Caki2 (cell line): Measurements from ENCODE around the gene XPNPEP3. TPM values are rescaled to one million over a fixed set of nuclear protein-coding genes. Genes with fewer than 3 reads are reported as not detected.
A peak's percentile ranks its signal among the peaks of the same experiment; 100 is the strongest.
"Not testable (repeated sequence)": the region's sequence is repeated elsewhere in the genome, so short reads cannot be mapped to it uniquely, and the experiment has no call there.

ENCODE experiments used
- DNase-seq: peaks from one replicate; pipeline ENCODE4 v3.0.0-alpha.2; 2015; ENCODE audit warnings: low read depth
- in situ Hi-C: cut with HindIII; loops from 2 replicates; pipeline ENCODE4 v1.10.0; 2016; ENCODE audit warnings: low sequenced_read_pairs, low pct_unique_long_range_greater_than_20kb, mixed read lengths
- total RNA-seq: library from RNA; depleted of rRNA; stranded (reverse); fragments of >200 nt; shearing (Covaris generic); gene quantifications from 2 replicates; pipeline ENCODE4 v1.2.3, GENCODE V29; 2014; ENCODE audit warnings: low replicate concordance; rRNA removed

XPNPEP3 gene
- 9.0 and 11.4 TPM in 2 replicates for total RNA-seq

DNA sequence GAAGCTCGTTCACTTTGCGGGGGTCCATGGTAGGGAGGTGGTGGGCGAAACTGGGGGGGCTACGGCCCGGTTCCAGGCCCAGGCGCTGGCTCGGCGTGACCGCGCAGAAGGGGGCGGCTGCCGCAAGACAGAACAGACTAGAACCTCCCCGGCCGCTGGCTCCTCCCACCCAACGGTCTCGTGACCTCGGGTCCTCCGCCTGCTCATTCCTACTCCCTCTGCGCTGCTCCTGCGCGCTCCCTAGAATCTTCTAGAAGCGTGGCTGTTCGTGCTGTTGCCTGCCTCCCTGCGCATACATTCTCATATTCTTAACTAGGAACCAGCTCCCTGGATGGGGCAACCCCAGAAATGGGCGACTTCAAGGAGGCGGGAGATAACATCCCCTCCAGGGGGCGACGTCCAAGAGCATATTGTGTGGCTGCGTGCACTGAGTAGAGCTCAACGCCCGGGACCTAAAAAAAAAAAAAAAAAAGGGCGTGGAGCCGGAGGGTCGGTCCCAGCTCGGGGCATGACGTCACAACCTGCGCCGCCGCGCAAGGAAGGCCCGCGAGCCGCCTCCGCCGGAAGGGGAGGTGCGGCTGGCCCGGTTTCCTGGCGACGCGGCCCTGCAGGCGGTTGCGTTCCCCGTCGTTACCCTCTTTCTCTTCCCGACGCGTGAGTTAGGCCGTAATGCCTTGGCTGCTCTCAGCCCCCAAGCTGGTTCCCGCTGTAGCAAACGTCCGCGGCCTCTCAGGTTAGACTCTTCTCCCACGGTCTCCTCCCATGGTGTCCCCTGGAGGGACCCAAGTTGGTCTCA, at the start of gene XPNPEP3, which contains the start of gene ST13:
TSS of gene XPNPEP3 (plus strand) at position 636 of the 796 bp plus-strand sequence. CDS start at position 670, 34 bp downstream.
TSS of gene ST13 (minus strand) at position 127 of the 796 bp plus-strand sequence. CDS start at position 28, 99 bp downstream.
- peak; percentile 99 for DNase-seq
- in situ Hi-C loops: no loop called here

DNA sequence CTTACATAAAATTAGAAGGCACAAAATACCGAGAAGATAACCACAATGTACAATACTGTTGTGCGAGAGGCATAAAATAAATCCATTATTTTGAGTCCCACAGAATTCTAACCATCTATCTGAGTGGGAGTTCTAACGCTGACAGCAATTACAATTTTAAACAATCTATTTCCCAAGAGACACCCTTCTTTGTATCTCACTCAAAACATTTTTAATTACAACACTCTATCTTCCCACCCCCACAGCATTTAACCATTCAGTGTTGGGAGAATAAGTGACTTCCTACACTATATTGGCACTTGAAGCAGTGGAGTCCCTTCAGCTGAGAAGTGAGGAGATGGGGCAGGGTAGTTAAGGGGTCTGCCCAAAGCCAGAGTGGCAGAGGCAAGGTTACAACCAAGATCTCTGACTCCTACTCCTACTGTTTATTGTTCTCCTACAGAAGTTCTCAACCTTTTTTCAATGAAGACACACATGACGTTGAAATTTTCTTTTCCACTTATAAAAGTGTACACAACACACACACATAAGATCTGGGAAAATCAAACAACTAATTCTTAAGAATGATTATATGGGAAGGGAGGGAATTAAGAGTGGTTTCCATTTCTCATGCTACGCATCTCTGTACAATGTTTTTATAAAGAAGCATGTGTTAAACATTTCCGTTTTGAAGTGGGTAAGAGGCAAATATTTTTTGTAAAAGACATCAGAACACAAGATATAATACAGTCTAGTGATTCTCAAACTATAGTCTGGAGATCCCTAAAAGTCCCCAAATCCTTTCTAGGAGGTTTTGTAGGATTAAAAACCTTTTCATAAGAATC, 48.7 kb upstream of the XPNPEP3 start:
- in situ Hi-C loops: no loop called here
- DNase-seq: no peak

DNA sequence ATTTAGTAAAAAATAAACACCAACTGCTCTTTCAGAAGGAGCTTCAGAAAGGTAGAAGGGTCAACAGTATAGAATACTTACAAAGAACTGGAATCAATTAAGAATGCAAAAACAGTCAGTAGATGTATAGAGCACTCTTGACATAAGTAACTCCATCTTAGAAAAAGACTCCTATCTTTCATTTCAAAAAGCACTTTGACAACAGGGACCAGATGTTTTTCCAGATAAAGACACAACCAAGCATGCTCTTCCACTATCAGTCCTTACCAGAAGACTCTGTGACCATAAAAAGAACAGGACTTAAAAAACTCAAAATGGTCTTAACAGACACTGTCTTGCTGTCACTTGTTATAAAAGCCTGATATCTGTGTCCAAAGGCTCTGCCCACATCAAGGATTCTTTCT, 43.0 kb upstream of the XPNPEP3 start:
- in situ Hi-C loops: no loop called here
- no peak for DNase-seq

DNA sequence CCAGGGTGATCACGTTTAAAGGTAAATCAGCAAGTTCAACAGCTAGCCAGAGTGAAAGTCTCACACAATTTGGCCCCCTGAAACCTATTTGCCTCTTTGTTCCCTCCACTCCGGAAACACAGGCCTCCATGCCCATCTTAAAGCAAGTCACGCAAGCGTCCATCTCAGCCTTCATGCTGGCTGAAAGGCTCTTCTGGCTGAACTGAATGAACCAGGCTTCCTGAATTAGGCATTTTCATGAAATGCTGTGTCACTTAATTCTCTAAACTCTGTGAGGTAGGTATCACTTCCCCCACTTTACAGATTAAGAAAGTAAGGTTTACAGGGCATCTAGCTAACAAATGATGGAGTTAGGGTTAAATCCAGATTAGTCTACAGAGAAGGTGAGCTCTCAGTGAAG, 39.2 kb upstream of the XPNPEP3 start:
- DNase-seq: no peak
- in situ Hi-C loops: no loop called here

DNA sequence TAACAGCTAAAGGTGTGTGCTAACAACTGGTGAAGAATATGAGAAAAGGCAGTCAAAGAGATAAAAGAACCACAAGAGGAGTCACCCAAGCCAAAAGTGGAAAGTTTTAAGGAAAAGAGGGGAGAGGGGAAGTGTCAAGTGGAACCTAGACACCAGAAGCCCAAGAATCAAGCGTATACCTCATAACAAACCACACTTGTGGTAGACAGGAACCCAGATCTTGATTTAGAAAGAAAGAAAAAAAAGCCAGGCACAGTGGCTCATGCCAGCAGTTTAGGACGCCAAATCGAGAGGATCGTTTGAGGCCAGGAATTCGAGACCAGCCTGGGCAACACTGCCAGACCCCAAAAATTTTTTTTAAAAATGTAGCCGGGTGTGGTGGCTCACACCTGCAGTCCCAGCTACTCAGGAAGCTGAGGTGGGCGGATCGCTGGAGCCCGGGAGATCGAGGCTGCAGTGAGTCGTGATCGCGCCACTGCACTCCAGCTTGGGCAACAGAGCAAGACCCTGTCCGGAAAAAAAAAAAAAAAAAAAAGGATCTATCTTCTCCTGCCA, 38.7 kb upstream of the XPNPEP3 start:
- no peak for DNase-seq

DNA sequence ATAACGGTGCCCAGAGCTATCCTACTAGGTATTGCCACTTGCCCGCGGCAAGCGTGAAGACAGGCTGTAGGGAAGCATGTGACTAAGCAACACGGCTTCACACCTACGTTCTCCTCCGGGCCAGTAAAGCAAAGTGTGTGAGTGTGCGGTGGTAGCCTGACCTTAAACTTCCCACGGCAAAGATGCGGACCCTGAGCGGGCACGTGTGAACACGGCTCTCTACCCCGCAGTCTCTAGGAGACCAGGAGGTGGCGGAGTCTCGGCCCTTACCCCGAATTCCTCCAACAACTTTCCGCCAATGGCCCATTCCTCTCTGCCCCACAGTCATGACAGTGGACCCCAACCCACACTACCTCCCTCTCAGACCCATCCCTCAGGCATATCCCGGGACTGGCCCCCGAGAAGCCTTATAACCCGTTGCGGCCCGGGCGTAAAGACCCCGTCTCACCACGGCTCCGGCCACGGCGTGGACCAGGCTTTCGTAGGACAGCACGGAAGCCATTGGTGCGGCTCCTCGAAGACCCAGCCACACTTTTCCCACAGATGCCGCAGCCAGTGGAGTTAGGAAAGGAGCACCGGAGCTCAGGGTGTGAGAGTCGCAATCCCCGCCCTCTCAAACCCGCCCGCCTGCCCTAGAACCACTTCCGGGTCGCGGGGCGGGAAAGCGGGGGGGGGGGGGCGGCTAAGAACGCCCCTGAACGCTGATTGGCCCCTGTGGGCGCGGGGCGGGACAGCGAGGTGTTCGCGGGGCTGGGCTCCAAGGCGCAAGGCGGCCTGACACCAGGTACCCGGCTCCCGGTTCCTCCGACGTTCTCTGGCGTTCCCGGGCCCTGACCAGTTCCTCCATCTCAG, 38.0 kb upstream of the XPNPEP3 start, which contains the start of gene SLC25A17:
TSS of gene SLC25A17 (minus strand) at position 600 of the 852 bp plus-strand sequence. CDS start at position 502, 98 bp downstream.
- DNase-seq: peak; percentile 69
- in situ Hi-C loops: no loop called here

More for the DNA sequence above, 38.7 kb upstream of the XPNPEP3 start:
- in situ Hi-C loops: no loop called here

DNA sequence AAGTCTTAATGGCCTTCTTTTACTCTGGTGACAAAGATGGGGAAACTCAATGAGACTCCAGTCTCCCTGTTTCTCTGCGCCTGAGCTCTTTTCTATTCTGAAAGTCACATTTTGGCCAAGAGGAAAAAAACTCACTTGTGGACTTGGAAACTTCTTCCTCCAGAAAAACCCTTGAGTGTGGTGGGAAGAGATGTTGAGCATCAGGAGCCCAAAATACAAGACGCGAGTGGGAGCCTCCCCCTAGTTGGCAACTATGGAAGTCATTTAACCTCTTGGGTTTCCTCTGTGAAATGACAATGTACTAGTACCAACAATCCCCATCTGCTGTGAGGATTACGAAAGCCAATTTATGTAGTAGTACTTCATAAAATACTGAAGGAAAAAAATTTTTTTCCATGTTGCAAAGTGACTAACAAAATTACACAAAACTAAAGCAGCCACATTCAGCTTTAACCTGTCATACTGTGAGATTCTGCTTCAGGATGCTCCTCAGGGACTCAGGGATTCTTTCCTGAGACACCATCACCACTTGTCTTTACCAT, 37.3 kb upstream of the XPNPEP3 start:
- no peak for DNase-seq
- in situ Hi-C loops: no loop called here

DNA sequence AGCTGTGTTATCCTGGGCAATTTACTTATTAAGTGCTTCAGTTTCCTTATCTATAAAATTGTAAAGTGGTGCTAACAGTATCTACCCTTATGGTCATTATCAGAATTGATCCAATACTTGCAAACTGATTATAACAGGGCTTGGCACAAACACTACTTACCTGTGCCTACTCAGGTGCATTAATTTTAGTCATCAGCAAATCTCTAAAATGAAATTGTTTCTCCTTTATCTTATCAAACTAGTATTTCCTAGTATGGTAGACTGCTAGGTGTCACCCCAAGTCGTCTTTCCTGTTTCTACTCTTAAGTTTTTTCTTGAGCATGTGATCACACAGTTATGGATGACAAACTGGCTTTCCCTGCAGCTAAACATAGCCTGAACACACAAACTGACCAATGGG, 33.5 kb upstream of the XPNPEP3 start:
- in situ Hi-C loops: no loop called here
- DNase-seq: no peak

DNA sequence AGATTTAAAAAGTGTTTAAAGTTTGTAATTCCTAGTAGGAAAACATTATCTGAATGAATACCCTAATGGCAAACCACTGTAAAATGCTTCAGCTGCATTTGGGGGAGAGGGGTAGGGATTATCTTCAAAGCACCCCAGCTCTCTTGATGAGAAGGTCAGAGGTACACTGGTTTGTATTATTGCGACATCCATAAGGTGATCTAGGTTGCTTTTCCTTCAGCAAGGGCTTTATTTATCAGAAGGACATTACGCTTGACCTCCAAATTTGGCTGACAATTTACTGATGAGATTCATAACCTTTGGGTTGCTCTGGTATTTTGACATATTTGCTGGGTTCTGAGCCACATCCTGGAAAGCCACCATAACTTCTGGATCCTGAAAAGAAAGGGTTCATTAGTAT, 30.7 kb upstream of the XPNPEP3 start:
- in situ Hi-C loops: not testable (repeated sequence)

DNA sequence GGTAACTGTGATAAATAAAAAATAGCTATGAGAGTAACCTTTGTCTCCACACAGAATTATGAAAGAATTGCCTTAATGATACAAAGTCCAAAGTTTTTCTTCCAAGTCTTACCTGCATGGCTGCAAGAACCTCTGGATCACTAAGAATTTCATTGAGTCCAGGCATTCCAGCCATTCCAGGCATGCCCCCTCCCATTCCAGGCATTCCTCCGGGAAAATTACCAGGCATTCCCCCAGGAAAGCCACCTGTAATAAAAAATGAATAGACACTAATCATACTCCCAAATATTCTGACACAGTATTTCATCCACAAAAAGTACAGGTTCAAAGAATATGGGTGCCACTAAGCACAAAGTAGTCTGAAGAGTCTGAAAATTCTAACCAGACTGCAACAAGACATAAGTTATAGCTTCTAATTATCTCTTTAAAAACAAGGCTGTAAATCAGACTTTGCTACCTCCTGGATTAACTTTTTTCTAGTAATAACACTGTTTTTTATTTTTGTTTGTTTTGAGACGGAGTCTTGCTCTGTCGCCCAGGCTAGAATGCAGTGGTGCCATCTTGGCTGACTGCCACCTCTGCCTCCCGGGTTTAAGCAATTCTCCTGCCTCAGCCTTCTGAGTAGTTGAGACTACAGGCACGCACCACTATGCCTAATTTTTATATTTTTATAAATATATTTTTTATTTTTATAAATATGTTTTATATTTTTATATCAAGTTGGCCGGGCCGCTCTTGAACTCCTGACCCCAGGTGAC, 29.8 kb upstream of the XPNPEP3 start:
- in situ Hi-C loops: no loop called here
- peak; percentile 51 for DNase-seq

More for the DNA sequence above, 30.7 kb upstream of the XPNPEP3 start:
- DNase-seq: not testable (repeated sequence)

DNA sequence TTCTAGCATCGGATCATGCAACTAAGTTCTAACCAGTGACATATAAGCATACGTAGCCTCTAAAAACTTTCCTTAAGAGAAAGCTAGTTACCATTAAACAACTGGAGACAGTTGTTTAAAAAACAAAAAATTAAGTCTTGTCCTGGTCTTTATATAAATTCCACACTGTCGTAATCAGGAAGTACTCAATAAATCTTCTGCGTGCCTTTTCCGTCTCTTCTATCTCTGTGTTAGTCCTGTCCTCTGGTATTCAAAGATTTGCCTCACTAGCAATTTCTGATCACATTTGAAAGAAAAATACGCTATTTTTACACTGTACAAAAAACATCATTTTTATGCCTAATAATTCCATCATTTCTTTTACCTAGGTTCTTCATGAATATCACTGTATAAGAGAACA, 27.8 kb upstream of the XPNPEP3 start:
- no peak for DNase-seq
- in situ Hi-C loops: no loop called here

DNA sequence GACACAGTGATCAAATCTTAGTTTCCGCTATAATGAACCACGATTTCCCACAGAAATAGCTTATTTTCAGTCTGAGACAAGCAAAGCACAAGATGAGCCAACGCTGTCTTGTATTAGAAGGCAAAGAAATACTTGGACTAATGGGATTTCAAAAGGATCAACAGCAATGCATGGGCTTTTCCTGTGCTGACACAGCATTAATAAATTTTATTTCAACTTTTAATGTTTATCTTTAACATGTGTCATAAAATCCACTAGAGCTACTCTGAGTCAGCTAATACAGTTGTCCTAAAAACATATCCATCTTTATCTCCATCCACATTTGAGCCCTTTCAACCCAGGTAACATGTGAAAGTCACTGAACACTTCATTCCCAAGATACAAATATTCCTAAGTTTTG, 22.3 kb upstream of the XPNPEP3 start:
- in situ Hi-C loops: no loop called here
- DNase-seq: no peak

DNA sequence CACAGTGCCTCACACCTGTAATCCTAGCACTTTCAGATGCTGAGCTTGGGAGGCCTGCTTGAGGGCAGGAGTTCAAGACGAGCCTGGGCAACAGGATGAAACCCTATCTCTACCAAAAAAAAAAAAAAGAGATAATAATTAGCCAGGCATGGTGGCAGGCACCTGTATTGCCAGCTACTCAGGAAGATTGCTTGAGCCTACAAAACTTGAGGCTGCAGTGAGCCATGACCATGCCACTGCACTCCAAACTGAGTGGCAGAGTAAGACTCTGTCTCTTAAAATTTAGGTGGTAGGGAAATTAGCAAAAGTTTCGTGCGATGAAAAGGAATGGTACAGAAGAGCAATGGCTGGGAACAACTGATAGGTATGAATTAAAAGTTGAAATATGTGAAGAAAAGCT, 18.5 kb upstream of the XPNPEP3 start:
- in situ Hi-C loops: no loop called here
- DNase-seq: no peak

DNA sequence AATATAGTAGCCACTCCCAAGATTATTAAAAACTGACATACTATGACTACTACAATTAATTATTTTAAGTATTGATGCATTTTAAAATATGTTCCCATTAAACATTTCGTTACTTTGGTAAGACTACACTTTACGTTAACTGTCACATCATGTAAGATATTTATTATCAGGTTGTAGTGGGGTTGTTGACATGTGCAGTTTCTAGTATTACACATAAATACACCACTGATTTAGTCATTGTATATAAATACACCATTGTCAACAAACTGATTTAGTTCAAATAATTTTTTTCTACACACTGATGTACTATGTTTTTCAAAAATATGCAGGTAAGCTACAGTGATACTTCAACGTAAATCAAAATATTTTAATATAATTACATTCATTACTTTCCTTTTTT, 12.0 kb upstream of the XPNPEP3 start:
- no peak for DNase-seq
- in situ Hi-C loops: no loop called here

DNA sequence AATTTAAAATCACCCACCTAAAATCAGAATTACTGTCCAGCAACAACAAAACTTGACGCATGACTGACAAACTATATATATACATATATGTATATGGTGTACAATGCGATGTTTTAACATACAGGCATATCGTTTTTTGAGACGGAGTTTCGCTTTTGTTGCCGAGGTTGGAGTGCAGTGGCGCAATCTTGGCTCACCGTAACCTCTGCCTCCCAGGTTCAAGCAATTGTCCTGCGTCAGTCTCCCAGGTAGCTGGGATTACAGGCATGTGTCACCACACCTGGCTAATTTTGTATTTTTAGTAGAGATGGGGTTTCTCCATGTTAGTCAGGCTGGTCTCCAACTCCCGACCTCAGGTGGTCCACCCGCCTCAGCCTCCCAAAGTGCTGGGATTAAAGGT, 11.1 kb upstream of the XPNPEP3 start:
- DNase-seq, in situ Hi-C loops: not testable (repeated sequence)

DNA sequence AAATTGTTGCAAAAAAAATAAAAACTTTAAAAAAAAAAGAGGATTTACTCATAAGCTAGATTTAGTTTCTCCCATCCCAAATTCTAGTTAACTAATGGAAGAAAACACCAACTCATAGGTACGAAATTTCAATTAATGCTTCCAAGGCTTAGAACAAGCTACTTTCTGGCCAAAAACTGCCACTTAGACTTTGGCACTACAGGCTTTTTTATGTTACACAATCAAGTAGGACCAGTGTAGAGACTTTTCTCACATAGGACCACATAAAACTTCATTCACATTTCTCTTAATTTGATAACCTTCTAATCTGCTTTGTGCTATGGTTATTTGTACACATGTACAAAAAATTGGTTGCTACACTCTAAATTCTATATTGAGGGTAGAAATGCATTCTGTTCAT, 3.6 kb upstream of the XPNPEP3 start:
- no peak for DNase-seq
- in situ Hi-C loops: no loop called here

DNA sequence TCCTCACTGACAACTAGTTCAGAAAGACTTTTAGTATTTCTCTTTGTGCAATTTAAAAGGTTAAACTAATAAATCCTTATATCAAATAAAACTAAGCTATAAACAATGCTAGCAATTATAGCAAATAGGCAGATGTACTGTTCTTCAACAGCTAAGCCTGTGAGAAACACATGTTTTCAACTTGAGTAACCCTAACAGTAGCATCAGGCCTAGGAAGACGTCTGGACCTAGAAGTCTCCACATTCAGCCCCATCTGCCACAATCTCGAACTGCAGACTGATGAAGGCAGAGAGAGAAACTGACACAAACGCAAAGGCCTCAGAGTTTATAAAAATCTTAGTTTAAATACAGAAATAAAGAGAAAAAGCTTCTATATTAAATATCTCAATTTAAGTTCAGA, 3.0 kb upstream of the XPNPEP3 start:
- no peak for DNase-seq
- in situ Hi-C loops: no loop called here
